ENCODE results near the gene HSD17B4. TPM values are rescaled to one million over a fixed set of nuclear protein-coding genes. Genes with fewer than 3 reads are reported as not detected.

HSD17B4 gene
- total RNA-seq, 1 experiment from 2014 or later, result 163 TPM

DNA sequence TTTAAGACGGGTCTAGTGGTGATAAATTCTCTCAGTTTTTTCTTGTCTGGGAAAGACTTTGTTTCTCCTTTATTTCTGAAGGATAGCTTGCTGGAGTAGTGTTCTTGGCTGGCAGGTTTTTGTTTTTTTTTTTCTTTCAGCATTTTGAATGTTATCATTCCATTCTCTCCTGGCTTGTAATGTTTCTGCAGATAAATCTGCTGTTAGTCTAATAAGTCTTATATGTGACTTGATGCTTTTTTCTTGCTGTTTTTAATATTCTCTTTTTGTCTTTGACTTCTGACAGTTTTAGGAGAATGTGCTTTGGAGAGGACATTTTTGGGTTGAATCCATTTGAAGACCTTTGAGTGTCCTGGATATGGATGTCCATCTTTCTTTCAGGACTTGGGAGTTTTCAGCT is 16.0 kb downstream of the HSD17B4 start:
- no peaks in the 10 kb centered on the region for H3K27me3 Mint-ChIP-seq (ENCODE audit: insufficient read depth, unreplicated experiment)
- POLR2A ChIA-PET, result interaction anchor here (0.6 to 1.0 kb wide), 2 partner anchors 12 to 74 kb away, joined by 3 read pairs; no protein-coding TSS in a partner anchor
- no peak for DNase-seq (ENCODE audit: unreplicated experiment)
- intact Hi-C loops (cut with micrococcal nuclease), result no loop called here
- no peaks in the 10 kb centered on the region for H3K4me1 Mint-ChIP-seq (ENCODE audit: insufficient read depth, unreplicated experiment)
- CTCF ChIA-PET, result interaction anchor here (0.6 to 0.7 kb wide), 3 partner anchors 17 to 318 kb away, joined by 3 to 4 read pairs (median 3); no protein-coding TSS in a partner anchor
- H3K9me3 Mint-ChIP-seq (ENCODE audit: unreplicated experiment), result peaks cover 33% of the 10 kb centered on the region
- H3K4me3 Mint-ChIP-seq (ENCODE audit: unreplicated experiment), result no peak overlapping the region
- H3K27ac Mint-ChIP-seq (ENCODE audit: low read depth, unreplicated experiment), result no peak overlapping the region
- TF ChIP-seq, protein P1, sequence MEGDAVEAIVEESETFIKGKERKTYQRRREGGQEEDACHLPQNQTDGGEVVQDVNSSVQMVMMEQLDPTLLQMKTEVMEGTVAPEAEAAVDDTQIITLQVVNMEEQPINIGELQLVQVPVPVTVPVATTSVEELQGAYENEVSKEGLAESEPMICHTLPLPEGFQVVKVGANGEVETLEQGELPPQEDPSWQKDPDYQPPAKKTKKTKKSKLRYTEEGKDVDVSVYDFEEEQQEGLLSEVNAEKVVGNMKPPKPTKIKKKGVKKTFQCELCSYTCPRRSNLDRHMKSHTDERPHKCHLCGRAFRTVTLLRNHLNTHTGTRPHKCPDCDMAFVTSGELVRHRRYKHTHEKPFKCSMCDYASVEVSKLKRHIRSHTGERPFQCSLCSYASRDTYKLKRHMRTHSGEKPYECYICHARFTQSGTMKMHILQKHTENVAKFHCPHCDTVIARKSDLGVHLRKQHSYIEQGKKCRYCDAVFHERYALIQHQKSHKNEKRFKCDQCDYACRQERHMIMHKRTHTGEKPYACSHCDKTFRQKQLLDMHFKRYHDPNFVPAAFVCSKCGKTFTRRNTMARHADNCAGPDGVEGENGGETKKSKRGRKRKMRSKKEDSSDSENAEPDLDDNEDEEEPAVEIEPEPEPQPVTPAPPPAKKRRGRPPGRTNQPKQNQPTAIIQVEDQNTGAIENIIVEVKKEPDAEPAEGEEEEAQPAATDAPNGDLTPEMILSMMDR (IDR thresholded peaks at IDR 0.05; ENCODE audit: unreplicated experiment), result no peak
- BruUV-seq (replicated peaks), result no TSS peak
- H3K36me3 Mint-ChIP-seq (ENCODE audit: insufficient read depth, unreplicated experiment), result peaks cover 34% of the 10 kb centered on the region

DNA sequence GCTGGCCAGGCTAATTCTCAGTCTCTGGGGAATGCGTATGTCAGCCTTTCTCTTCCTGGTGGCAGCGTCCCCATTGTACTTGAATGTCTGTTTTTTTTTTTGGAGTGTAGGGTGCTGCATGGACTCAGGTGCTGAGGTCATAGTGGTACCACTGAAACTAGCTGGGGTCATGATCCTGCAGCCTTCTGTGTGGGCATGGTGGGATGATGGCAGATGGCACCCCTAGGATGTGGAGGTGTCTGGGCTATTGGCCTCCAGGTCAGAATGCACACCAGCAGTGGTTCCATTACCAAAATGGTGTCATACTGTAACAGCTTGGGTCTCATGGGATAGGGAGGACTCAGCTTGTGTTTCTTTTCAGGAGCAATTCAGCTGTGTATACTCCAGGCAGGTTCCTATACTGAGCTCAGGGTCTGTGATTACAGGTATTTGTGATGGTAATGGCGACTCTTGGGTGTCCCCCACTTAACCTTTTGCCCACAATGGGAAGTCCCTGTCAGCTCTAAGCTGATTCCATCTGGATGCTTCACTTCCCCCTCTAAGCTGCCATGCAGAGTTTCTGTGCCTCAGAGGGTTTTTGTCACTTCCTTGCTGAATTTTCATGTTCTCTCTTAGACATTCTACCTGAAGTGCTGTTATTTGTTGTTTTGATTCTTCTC is 17.9 kb downstream of the HSD17B4 start:
- H3K27me3 Mint-ChIP-seq (ENCODE audit: insufficient read depth, unreplicated experiment), result no peaks in the 10 kb centered on the region
- TF ChIP-seq, protein P1 (IDR thresholded peaks at IDR 0.05; ENCODE audit: unreplicated experiment), result no peak
- CTCF ChIA-PET, result interaction anchor here (0.6 to 1.9 kb wide), 23 partner anchors 8 to 1334 kb away, joined by 3 to 13 read pairs (median 4); partner anchors contain the start of gene HSD17B4
- H3K27ac Mint-ChIP-seq (ENCODE audit: low read depth, unreplicated experiment), result peak overlapping the region; percentile 39
- POLR2A ChIA-PET, result interaction anchor here (0.6 to 1.0 kb wide), 3 partner anchors 11 to 988 kb away, joined by 3 to 6 read pairs (median 3); no protein-coding TSS in a partner anchor
- BruUV-seq (replicated peaks), result no TSS peak
- DNase-seq (ENCODE audit: unreplicated experiment), result no peak
- H3K9me3 Mint-ChIP-seq (ENCODE audit: unreplicated experiment), result peaks cover 30% of the 10 kb centered on the region
- peaks cover 31% of the 10 kb centered on the region for H3K36me3 Mint-ChIP-seq (ENCODE audit: insufficient read depth, unreplicated experiment)
- no peaks in the 10 kb centered on the region for H3K4me1 Mint-ChIP-seq (ENCODE audit: insufficient read depth, unreplicated experiment)
- H3K4me3 Mint-ChIP-seq (ENCODE audit: unreplicated experiment), result no peak overlapping the region
- intact Hi-C loops (cut with micrococcal nuclease), result loop anchor here (2.0 kb wide), 2 partner anchors 587 to 1215 kb away; no protein-coding TSS in a partner anchor

DNA sequence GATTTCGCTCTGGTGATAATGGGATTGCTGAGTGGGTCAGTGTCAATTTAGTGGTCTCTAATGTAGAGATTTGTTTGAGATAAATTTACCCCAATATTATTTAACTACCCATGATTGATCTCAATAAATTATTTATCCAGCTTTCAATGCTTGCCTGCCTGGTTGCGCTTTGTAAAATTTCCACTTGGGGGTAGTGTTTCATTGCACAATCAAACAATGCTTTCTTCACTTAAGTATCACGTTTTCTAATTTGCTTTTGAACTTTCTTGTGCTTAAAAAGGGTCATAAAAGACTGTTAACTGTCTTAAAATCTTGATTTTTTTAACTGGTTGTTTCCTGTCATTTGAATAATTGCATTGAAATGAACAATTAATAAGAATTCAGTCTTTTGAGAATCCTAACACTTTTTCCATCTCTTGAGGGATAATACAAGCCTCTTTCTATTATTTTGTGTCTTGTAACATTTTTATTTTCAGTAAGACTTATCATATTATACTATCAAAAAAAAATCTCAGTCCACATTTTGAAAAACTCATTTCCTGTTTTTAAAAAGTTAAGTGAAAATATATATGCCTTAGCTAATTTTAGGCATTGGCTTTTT is 18.7 kb downstream of the HSD17B4 start:
- CTCF ChIA-PET, result interaction anchor here (0.6 to 1.9 kb wide), 23 partner anchors 9 to 571 kb away, joined by 3 to 13 read pairs (median 4); partner anchors contain the start of gene HSD17B4
- H3K4me3 Mint-ChIP-seq (ENCODE audit: unreplicated experiment), result no peak overlapping the region
- peaks cover 38% of the 10 kb centered on the region for H3K36me3 Mint-ChIP-seq (ENCODE audit: insufficient read depth, unreplicated experiment)
- no peaks in the 10 kb centered on the region for H3K27me3 Mint-ChIP-seq (ENCODE audit: insufficient read depth, unreplicated experiment)
- DNase-seq (ENCODE audit: unreplicated experiment), result peak; percentile 65
- peak overlapping the region; percentile 39 for H3K27ac Mint-ChIP-seq (ENCODE audit: low read depth, unreplicated experiment)
- peaks cover 26% of the 10 kb centered on the region for H3K9me3 Mint-ChIP-seq (ENCODE audit: unreplicated experiment)
- intact Hi-C loops (cut with micrococcal nuclease), result loop anchor here (1.0 to 2.0 kb wide), 5 partner anchors 273 to 1332 kb away; partner anchors contain the start of gene PRR16
- BruUV-seq (replicated peaks), result no TSS peak
- POLR2A ChIA-PET, result interaction anchor here (0.6 to 1.0 kb wide), 6 partner anchors 12 to 987 kb away, joined by 3 to 6 read pairs (median 3); no protein-coding TSS in a partner anchor
- TF ChIP-seq, protein P1 (IDR thresholded peaks at IDR 0.05; ENCODE audit: unreplicated experiment), result peak; percentile 77
- H3K4me1 Mint-ChIP-seq (ENCODE audit: insufficient read depth, unreplicated experiment), result no peaks in the 10 kb centered on the region

DNA sequence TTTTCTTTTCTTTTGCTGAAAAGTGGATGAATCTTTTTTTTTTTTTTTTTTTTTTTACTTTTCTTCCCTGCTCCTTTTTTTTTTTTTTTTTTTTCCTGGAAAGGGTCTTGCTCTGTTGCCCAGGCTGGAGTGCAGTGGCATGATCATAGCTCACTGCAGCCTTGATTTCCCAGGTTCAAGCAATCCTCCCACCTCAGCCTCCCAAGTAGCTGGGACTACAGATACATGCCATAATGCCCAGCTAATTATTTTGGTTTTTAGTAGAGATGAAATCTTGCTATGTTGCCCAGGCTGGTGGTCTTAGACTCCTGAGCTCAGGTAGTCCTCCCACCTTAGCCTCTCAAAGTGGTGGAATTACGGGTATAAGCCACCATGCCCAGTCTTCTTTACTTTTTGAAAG is 20.9 kb downstream of the HSD17B4 start:
- POLR2A ChIA-PET, result no interaction called here
- Mint-ChIP-seq H3K4me3 (ENCODE audit: unreplicated experiment) (no peak overlapping the region), H3K4me1 (ENCODE audit: insufficient read depth, unreplicated experiment) (peaks cover 3% of the 10 kb centered on the region), H3K9me3 (ENCODE audit: unreplicated experiment) (peaks cover 12% of the 10 kb centered on the region), H3K27me3 (ENCODE audit: insufficient read depth, unreplicated experiment) (no peaks in the 10 kb centered on the region), H3K27ac (ENCODE audit: low read depth, unreplicated experiment) (no peak overlapping the region), H3K36me3 (ENCODE audit: insufficient read depth, unreplicated experiment) (peaks cover 43% of the 10 kb centered on the region)
- TF ChIP-seq, protein P1 (IDR thresholded peaks at IDR 0.05; ENCODE audit: unreplicated experiment), result no peak
- intact Hi-C loops (cut with micrococcal nuclease), result no loop called here
- DNase-seq (ENCODE audit: unreplicated experiment), result no peak
- no TSS peak for BruUV-seq (replicated peaks)
- CTCF ChIA-PET, result interaction anchor here (1.1 to 1.2 kb wide), 2 partner anchors 24 to 30 kb away, joined by 3 to 4 read pairs; no protein-coding TSS in a partner anchor
